Measurements from ENCODE around the gene SYT1.

- no peak for TF ChIP-seq CTCF (IDR thresholded peaks at IDR 0.05)
- no peak for TF ChIP-seq EZH2 (IDR thresholded peaks at IDR 0.05; ENCODE audit: borderline replicate concordance, insufficient read depth, low read depth, low read length, poor library complexity, severe bottlenecking)
Observed at GRCh38 chr12:78820946-78821345, 43.6 kb upstream of the SYT1 start.

Measured in B cell (primary cell).